Measurements from ENCODE around the gene GTF2A1L.

DNA sequence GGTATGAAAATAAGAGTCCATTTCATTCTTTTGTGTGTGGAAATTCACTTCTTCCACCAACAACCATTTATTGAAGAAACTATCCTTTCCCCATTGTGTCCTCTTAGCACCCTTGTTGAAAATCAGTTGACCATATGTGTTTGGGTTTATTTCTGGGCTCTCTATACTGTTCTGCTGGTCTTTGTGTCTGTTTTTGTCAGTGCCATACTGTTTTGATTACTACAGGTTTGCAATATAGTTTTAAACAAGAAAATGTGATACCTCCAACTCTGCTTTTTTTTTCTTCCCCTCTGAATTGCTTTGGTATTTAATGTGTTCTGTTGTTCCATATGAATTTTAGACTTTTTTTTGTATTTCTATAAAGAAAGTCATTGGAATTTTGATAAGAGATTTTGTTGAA, 8.4 kb downstream of the GTF2A1L start:
- TF ChIP-seq POLR2AphosphoS5 (IDR thresholded peaks at IDR 0.05; ENCODE audit: low read depth, low read length), result no peak
- no peak for TF ChIP-seq PAX5 (IDR thresholded peaks at IDR 0.05; ENCODE audit: insufficient read depth, low read length, severe bottlenecking)
- no peak for TF ChIP-seq TAF1 (IDR thresholded peaks at IDR 0.05; ENCODE audit: low read depth, low read length)

All from GM12891 (cell line).